Stimulated activated naive B cell treated with anti-CD40 and anti-IgM and Interleukin-4, amounts not matched to agents 10 μg/mL and 1 μg/mL and 100 μg/mL, for 72 hours (primary cell): ENCODE data around the gene MAST4.

Experiments used
- ATAC-seq, 2 donors: fragments of 150-1000 bp; cut with Tn5 transposase; replicated peaks; 2 replicates each; pipeline ENCODE4 v1.10.0; 2021; ENCODE audit warnings: moderate library complexity in 1 of 2
- DNase-seq: peaks from one replicate; pipeline ENCODE4 v3.0.0; 2021
- H3K27ac Mint-ChIP-seq: one replicate; pipeline ENCODE4 v1.8.0; 2022; ENCODE audit warnings: mild to moderate bottlenecking, mixed read lengths
- H3K27me3 Mint-ChIP-seq, 2 donors: one replicate each; pipeline ENCODE4 v1.8.0; 2022; ENCODE audit warnings: mixed read lengths in 2 of 2
- H3K36me3 Mint-ChIP-seq, 2 donors: one replicate each; pipeline ENCODE4 v1.8.0; 2022; ENCODE audit warnings: mixed read lengths in 2 of 2, mild to moderate bottlenecking in 1 of 2
- H3K4me1 Mint-ChIP-seq, 2 donors: one replicate each; pipeline ENCODE4 v1.8.0; 2022; ENCODE audit warnings: mixed read lengths in 2 of 2, mild to moderate bottlenecking in 1 of 2
- H3K4me3 Mint-ChIP-seq, 2 donors: one replicate each; pipeline ENCODE4 v1.8.0; 2022; ENCODE audit warnings: mild to moderate bottlenecking in 2 of 2, mixed read lengths in 2 of 2, moderate library complexity in 1 of 2
- H3K9me3 Mint-ChIP-seq, 2 donors: one replicate each; pipeline ENCODE4 v1.8.0; 2022; ENCODE audit warnings: mixed read lengths in 2 of 2, mild to moderate bottlenecking in 1 of 2

Gene MAST4

DNA sequence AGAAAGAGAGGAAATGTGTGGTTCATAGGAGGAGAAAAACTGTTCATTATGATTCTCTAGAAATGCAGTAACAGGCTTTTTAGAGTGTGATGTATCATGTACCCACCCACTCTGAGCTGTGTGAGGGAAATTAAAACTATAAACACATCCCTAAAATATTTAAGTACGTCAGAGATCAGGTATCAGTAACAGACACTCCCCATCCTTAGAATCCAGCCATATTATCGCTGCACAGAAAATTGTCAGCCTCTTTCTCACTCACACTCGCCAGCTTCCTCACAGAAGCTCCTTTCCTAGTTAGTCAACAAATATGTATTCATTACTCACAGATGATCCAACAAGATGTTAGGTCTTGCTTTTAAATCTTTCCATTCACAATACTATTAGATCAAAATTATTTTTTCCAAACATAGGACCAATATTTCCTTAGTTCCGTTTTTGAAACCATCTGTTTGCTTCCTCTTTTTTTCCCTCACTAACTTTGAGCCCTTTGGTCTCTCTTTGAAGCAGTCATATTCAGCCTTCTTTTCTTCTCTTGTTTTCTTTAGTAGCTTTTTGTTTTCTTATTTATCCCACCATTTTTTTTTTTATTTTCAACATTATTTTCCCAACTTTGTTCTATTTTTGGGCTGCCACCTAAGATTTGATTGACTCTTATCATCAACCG is 13.6 kb upstream of the MAST4 start:
- ATAC-seq = no peak
- H3K27me3 Mint-ChIP-seq = peaks cover 10% of the 10 kb centered on the region in 2 donors
- H3K36me3 Mint-ChIP-seq = no peaks in the 10 kb centered on the region
- no peak for DNase-seq
- H3K4me3 Mint-ChIP-seq = no peak overlapping the region
- H3K9me3 Mint-ChIP-seq = no peaks in the 10 kb centered on the region
- no peak overlapping the region for H3K27ac Mint-ChIP-seq
- peaks cover 7 to 9% of the 10 kb centered on the region in 2 donors for H3K4me1 Mint-ChIP-seq

DNA sequence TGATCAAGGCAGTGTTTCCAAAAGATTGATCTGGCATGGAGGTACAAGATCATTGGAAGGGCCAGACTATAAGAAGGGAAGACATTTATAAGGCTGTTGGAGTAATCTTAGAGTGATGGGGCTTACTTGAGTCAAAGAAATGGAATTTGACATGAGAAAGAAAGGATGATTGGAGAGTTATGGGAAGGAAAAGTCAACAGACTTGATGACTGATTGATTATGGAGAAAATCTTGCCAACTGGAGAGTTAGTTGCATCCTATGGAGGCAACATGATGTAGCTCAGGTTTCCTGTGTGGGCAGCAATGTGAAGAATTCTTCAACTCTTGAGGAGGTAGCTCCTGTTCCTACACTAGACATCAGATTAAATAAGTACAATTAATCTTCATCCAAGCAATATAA is 10.9 kb upstream of the MAST4 start:
- peaks cover 7 to 9% of the 10 kb centered on the region in 2 donors for H3K4me1 Mint-ChIP-seq
- DNase-seq (no peak), ATAC-seq (no peak)
- H3K27me3 Mint-ChIP-seq = peaks cover 5 to 11% of the 10 kb centered on the region in 2 donors
- no peak overlapping the region for H3K4me3 Mint-ChIP-seq
- H3K36me3 Mint-ChIP-seq = no peaks in the 10 kb centered on the region
- no peaks in the 10 kb centered on the region for H3K9me3 Mint-ChIP-seq
- no peak overlapping the region for H3K27ac Mint-ChIP-seq

DNA sequence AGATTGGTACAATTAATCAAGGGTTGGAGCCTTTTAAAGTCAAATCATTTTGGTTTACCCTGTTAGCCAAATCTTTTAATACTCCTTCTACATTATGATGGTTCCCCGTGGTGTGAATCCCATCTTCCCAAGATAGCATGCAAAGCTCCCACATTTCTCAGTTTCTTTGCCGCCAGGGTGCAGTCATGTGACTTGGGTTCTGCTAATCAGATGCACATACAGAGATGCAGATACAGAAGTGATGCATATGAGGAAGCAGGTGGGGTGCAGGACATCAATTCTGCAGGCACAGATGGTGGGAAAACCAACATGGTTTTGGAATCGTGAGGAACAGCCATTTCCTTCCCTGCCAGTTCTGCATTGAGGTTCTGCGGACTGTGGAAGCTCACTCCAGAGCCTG is 8.4 kb upstream of the MAST4 start:
- Mint-ChIP-seq H3K4me3 (no peak overlapping the region), H3K4me1 (peaks cover 3 to 4% of the 10 kb centered on the region in 2 donors), H3K27me3 (peaks cover 16 to 21% of the 10 kb centered on the region in 2 donors), H3K27ac (no peak overlapping the region), H3K36me3 (no peaks in the 10 kb centered on the region), H3K9me3 (no peaks in the 10 kb centered on the region)
- no peak for DNase-seq
- no peak for ATAC-seq

DNA sequence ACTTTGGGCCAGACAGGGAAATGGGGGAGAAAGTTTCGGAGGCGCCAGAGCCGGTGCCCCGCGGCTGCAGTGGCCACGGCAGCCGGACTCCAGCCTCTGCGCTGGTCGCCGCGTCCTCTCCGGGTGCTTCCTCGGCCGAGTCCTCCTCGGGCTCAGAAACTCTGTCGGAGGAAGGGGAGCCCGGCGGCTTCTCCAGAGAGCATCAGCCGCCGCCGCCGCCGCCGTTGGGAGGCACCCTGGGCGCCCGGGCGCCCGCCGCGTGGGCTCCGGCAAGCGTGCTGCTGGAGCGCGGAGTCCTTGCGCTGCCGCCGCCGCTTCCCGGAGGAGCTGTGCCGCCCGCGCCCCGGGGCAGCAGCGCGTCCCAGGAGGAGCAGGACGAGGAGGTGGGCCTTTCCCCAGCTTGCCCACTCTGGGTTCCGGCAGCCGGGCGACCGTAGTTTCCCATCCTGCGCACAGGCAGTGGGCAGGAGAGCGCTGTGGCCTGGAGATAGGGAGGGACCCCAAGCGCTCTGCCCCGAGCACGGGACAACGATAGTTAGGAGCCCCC is 516 bp downstream of the MAST4 start:
- peak overlapping the region; percentile 88 for H3K4me3 Mint-ChIP-seq
- peaks cover 47 to 61% of the 10 kb centered on the region in 2 donors for H3K27me3 Mint-ChIP-seq
- DNase-seq (no peak), ATAC-seq (peak; percentile 43 to 44)
- H3K27ac Mint-ChIP-seq = no peak overlapping the region
- no peaks in the 10 kb centered on the region for H3K9me3 Mint-ChIP-seq
- H3K36me3 Mint-ChIP-seq = no peaks in the 10 kb centered on the region
- peaks cover 19% of the 10 kb centered on the region in 2 donors for H3K4me1 Mint-ChIP-seq

DNA sequence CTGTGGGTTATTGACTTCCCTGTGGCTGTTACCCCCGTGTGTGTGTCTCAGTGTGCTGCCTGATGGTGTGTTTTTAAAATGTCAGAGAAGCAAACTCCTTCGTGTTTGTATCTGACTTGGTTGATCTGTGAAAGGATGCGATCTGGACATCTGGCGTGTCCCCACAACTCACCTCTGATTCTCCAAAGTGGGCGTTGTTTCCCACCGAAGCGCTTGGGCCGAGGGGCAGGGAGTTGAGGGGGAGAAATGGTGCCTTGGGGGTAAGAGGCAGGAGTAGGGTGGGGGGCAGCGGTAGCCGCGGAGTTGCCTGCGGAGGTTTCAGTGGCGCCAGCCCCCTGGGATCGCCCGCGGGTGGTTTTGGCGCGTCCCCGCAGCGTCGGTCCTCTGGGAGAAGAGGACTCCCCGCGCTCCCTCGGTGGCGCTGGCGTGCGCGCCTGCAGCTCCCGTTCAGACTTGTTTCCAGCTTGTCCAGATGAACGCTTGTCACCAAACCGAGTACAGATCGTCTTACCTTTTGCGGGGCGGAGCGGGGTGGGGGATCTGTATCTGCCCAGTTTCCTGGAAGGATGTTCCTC is 1.1 kb downstream of the MAST4 start:
- H3K27me3 Mint-ChIP-seq = peaks cover 42 to 55% of the 10 kb centered on the region in 2 donors
- peak overlapping the region; percentile 70 for H3K27ac Mint-ChIP-seq
- H3K36me3 Mint-ChIP-seq = no peaks in the 10 kb centered on the region
- no peaks in the 10 kb centered on the region for H3K9me3 Mint-ChIP-seq
- H3K4me1 Mint-ChIP-seq = peaks cover 19% of the 10 kb centered on the region in 2 donors
- peak overlapping the region; percentile 75 to 88 for H3K4me3 Mint-ChIP-seq
- no peak for DNase-seq
- ATAC-seq = no peak

DNA sequence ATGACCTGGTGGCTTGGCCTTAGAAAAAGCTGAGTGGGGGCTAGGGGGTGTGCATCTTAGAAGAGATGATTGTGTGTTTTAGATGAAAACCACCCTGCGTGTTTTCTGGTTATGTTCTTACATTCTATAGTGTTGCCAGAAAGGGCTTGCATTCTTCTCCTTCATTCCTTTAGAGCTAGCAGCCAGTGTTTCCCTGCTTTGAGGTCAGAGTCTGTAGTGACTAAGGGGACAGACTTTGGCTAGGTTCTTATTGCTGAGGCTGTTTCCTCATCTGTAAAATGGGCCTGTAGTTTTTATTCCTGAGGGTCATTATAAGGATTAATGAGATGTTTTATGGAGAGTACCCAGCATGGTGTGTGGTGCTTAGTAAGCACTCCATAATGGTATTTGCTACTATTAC is 6.4 kb downstream of the MAST4 start:
- Mint-ChIP-seq H3K27me3 (peaks cover 20 to 27% of the 10 kb centered on the region in 2 donors), H3K4me1 (peaks cover 3 to 10% of the 10 kb centered on the region in 2 donors), H3K9me3 (no peaks in the 10 kb centered on the region), H3K4me3 (no peak overlapping the region), H3K36me3 (no peaks in the 10 kb centered on the region), H3K27ac (no peak overlapping the region)
- DNase-seq (no peak), ATAC-seq (no peak)

DNA sequence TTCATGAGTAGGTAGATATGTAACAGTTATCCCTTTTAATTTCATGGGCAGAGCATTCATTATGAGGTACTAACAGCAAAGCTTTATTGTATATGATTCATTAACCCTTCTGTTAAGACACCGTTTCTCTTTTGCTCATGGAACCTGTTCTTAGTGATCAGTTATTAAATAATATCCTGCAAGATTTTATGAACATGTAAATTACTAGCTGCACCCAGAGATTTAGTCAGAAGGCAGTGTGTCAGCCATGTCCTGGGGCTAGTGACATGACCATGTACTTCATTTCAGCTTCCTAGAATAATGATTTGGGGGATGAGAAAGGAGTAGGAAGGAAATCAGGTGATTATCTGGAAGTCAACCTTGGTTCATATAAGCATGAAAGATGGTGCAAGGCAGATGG is 7.0 kb downstream of the MAST4 start:
- ATAC-seq = no peak
- H3K4me3 Mint-ChIP-seq = no peak overlapping the region
- H3K27me3 Mint-ChIP-seq = peaks cover 15 to 22% of the 10 kb centered on the region in 2 donors
- no peaks in the 10 kb centered on the region for H3K9me3 Mint-ChIP-seq
- peaks cover 0 to 6% of the 10 kb centered on the region in 2 donors for H3K4me1 Mint-ChIP-seq
- H3K27ac Mint-ChIP-seq = no peak overlapping the region
- no peak for DNase-seq
- H3K36me3 Mint-ChIP-seq = no peaks in the 10 kb centered on the region

DNA sequence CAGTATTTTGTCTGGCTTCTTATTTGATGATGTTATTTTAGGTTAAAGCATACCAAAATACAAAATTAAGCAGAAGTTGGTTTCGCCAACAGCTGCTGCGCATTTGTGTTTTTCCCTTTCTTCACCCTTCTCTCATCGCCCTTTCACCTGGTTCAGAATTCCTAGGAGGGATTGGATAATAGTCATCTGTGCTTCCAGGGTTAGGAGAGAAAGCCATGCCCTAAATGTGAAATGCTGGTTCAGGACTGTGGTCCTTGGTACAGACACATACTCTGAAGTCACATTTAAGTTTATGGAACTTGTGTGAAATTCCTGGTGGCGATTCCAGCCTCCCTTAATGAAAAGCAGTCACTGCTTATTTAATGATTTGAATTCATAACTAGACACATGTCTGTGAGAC is 7.7 kb downstream of the MAST4 start:
- no peaks in the 10 kb centered on the region for H3K4me1 Mint-ChIP-seq
- H3K36me3 Mint-ChIP-seq = no peaks in the 10 kb centered on the region
- no peak overlapping the region for H3K27ac Mint-ChIP-seq
- no peaks in the 10 kb centered on the region for H3K9me3 Mint-ChIP-seq
- DNase-seq = no peak
- H3K27me3 Mint-ChIP-seq = peaks cover 7 to 15% of the 10 kb centered on the region in 2 donors
- no peak overlapping the region for H3K4me3 Mint-ChIP-seq
- no peak for ATAC-seq

DNA sequence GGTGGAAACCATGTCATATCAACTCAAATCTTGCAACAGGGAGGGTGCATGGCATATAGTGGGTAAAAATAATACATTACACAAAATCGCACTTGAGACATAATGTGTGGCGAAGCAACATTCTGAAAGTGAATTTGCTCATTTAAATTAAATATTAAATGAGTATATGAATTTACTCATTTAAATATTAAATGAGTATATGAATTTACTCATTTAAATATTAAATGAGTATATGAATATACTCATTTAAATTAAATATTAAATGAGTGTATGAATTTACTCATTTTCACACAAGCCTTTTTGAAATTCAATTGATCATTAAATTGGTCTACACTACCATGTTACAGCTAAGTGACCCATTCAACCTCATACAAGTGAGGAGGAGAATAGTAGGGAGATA is 10.5 kb downstream of the MAST4 start:
- Mint-ChIP-seq H3K36me3 (no peaks in the 10 kb centered on the region), H3K9me3 (no peaks in the 10 kb centered on the region), H3K27ac (no peak overlapping the region), H3K4me1 (no peaks in the 10 kb centered on the region), H3K4me3 (no peak overlapping the region), H3K27me3 (peaks cover under 1 to 8% of the 10 kb centered on the region in 2 donors)
- ATAC-seq (no peak), DNase-seq (no peak)

DNA sequence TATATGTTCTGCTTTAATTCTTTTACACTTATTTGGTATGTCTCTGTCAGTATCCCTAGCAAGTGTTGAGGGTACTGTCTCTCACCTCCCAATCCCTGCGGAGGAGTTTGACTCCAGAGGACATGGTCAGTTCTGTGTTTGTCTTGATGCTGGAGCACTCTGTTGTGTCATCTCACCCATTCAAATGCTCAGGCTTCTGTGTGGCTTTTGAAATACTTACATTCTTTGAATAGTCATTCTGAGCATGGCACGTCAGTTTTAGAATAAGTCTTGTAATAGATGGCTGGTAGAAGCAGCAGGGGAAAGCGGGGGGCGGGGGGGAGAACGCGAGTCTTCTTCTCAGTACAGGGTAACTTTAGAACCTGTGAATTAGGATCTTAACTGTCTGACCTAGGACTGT is 12.3 kb downstream of the MAST4 start:
- ATAC-seq (no peak), DNase-seq (no peak)
- H3K27me3 Mint-ChIP-seq = peaks cover 0 to 8% of the 10 kb centered on the region in 2 donors
- no peak overlapping the region for H3K4me3 Mint-ChIP-seq
- H3K36me3 Mint-ChIP-seq = no peaks in the 10 kb centered on the region
- H3K4me1 Mint-ChIP-seq = no peaks in the 10 kb centered on the region
- H3K27ac Mint-ChIP-seq = no peak overlapping the region
- H3K9me3 Mint-ChIP-seq = no peaks in the 10 kb centered on the region

DNA sequence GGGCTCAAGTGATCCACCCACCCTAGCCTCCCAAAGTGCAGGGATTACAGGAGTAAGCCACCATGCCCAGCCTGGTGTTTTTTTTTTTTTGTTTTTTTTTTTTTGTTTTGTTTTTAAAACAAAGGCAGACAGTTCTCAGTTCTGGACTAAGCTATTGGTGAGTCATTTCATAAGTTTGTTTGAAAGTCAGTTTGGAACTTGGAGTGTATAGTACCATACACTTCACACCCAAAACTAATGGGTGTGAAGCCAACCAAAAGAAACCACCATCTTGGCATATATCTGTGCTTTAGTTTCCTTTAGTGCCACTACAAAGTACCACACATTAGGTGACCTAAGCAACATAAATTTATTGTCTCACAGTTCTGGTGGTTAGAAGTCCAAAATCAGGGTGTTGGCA is 13.4 kb downstream of the MAST4 start:
- DNase-seq = no peak
- H3K27ac Mint-ChIP-seq = no peak overlapping the region
- H3K9me3 Mint-ChIP-seq = no peaks in the 10 kb centered on the region
- peak in 1 of 2 donors; percentile 41 for ATAC-seq
- H3K36me3 Mint-ChIP-seq = no peaks in the 10 kb centered on the region
- no peak overlapping the region for H3K4me3 Mint-ChIP-seq
- H3K4me1 Mint-ChIP-seq = no peaks in the 10 kb centered on the region
- peaks cover 0 to 8% of the 10 kb centered on the region in 2 donors for H3K27me3 Mint-ChIP-seq

DNA sequence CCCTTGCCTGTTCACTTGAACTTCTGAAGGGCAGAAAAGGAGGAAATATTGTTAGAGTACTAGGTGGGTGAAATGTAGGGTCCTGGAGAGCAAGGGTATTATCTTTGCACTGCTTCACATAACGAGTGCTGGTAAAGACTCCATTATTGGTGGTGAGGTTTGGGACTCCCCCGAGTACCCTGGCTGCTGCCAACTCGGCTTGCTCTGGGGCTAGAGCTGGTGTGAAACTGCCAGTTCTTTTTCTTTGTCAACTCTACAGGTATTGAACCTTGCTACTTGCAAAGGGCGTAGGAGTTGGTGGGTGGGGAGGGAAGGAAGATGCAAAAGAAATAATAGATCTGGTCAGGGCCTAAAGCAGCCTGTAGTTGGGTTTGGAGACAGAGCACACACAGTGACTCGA is 16.0 kb downstream of the MAST4 start:
- peaks cover 0 to 8% of the 10 kb centered on the region in 2 donors for H3K27me3 Mint-ChIP-seq
- DNase-seq (no peak), ATAC-seq (peak in 1 of 2 donors; percentile 33)
- peaks cover 5 to 10% of the 10 kb centered on the region in 2 donors for H3K4me1 Mint-ChIP-seq
- H3K9me3 Mint-ChIP-seq = no peaks in the 10 kb centered on the region
- no peaks in the 10 kb centered on the region for H3K36me3 Mint-ChIP-seq
- no peak overlapping the region for H3K4me3 Mint-ChIP-seq
- H3K27ac Mint-ChIP-seq = no peak overlapping the region

DNA sequence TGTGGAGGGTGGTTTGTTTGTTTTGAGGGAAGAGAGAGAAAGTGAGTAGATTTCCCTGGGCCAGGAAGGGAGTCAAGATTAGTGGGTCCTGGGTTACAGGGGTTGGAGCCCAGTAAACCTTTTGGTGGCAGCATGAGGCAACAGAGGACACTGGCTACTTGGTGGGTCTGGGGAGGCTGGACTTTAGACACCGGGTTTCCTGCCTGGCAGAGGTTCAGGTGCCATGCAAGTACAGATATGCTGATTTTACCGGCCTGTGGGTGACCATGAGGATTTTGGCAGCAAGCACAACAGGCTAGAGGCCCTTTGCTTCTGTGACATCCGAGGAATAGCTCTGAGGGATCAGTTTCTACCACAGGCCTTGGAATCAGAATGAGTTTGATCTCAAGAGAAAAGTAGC is 18.9 kb downstream of the MAST4 start:
- DNase-seq = no peak
- no peak overlapping the region for H3K4me3 Mint-ChIP-seq
- H3K27ac Mint-ChIP-seq = no peak overlapping the region
- no peak for ATAC-seq
- H3K9me3 Mint-ChIP-seq = no peaks in the 10 kb centered on the region
- H3K27me3 Mint-ChIP-seq = peaks cover 0 to 6% of the 10 kb centered on the region in 2 donors
- H3K4me1 Mint-ChIP-seq = peaks cover 13 to 22% of the 10 kb centered on the region in 2 donors
- H3K36me3 Mint-ChIP-seq = no peaks in the 10 kb centered on the region

DNA sequence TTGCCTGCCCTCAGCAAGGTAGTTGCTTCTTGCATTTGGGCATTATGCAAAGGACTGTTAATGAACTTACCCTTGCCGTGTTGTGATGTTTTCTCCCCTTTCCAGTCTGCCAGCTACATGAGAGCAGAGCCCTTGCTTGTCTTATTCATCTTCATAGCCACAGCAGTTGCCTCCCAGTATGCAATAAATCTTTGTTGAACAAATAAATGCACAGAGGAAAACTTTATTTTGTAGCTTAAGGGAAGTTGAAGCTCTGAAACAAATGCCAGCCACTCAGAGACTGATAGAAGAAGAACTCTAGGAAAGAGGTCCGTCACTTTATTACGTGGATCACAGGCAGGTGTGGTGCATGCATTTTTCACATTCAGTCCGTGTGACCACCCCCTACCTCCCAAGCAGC is 19.7 kb downstream of the MAST4 start:
- Mint-ChIP-seq H3K27me3 (peaks cover 0 to 4% of the 10 kb centered on the region in 2 donors), H3K4me1 (peaks cover 13 to 22% of the 10 kb centered on the region in 2 donors), H3K9me3 (no peaks in the 10 kb centered on the region), H3K4me3 (no peak overlapping the region), H3K36me3 (no peaks in the 10 kb centered on the region), H3K27ac (no peak overlapping the region)
- ATAC-seq (no peak), DNase-seq (no peak)
